DLD1 (cell line): Measurements from ENCODE around the gene PRKD2.
"Not testable (repeated sequence)": the region's sequence is repeated elsewhere in the genome, so short reads cannot be mapped to it uniquely, and the experiment has no call there.

Source experiments
- in situ Hi-C: cut with HindIII; loops from 2 replicates; pipeline ENCODE4 v1.10.0; 2017; ENCODE audit warnings: low sequenced_read_pairs

Gene PRKD2

GRCh38 chr19:46639358-46640182 is 77.3 kb downstream of the PRKD2 start:
- in situ Hi-C loops, result no loop called here

GRCh38 chr19:46637224-46637623 is 79.7 kb downstream of the PRKD2 start:
- in situ Hi-C loops, result no loop called here

GRCh38 chr19:46635920-46636761 is 80.8 kb downstream of the PRKD2 start, which contains the start of gene GNG8:
TSS of gene GNG8 (minus strand) at chr19:46636202. CDS start at chr19:46634682, 1,520 bp downstream.
- in situ Hi-C loops, result no loop called here

DNA sequence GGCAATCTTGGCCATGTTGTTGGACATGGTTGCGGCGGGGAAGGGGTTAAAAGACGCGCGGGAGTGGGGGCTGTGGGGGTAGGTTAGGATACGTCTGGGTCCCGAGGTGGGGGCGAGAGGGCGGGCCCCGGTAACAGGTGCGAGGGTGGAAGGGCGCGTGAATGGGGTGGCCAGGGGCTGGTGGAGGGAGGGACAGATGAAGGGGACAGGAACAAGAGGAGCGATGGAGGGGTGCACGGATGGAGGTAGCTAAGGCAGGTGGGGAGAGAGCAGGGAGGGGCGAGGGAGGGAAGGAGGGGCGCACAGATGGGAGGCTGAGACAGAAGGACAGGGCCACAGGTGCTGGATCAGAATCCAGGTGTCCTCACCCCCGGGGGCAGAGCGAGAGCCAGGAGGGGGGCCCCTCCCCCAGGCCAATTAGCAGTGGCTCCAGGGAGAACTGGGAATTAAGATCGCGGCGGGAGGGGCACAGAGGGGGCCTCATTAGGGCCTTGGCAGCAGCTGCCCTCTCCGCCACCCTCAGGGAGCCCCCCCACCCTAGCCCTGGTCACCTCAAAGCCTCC is 82.2 kb downstream of the PRKD2 start:
- in situ Hi-C loops, result no loop called here

GRCh38 chr19:46634045-46634655 is 82.8 kb downstream of the PRKD2 start:
- in situ Hi-C loops, result no loop called here

GRCh38 chr19:46633130-46633529 is 83.8 kb downstream of the PRKD2 start:
- in situ Hi-C loops, result no loop called here

DNA sequence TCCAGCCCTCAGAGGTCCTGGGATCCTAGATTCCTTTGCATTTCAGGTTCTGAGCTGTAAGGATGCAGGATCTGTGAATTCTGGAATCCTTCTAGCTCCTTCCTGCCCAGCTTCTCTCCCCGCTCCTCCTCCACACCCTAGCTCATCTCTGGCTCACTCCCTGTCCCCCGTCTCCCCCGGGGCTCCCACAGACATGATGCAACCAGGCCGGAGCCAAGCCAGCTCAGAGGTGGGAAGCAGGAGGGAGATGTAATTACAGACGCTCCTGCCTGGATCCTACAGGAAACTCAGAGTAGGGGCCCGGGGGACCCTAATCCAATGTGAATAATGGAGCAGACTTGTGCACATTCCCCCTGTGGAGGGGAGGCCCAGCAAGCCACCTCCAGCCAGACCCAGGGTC is 85.4 kb downstream of the PRKD2 start:
- in situ Hi-C loops, result no loop called here

- in situ Hi-C loops, result no loop called here
Measured at GRCh38 chr19:46630586-46631205, 86.2 kb downstream of the PRKD2 start.

- in situ Hi-C loops, result no loop called here
Measured at GRCh38 chr19:46629546-46630025, 87.3 kb downstream of the PRKD2 start.

DNA sequence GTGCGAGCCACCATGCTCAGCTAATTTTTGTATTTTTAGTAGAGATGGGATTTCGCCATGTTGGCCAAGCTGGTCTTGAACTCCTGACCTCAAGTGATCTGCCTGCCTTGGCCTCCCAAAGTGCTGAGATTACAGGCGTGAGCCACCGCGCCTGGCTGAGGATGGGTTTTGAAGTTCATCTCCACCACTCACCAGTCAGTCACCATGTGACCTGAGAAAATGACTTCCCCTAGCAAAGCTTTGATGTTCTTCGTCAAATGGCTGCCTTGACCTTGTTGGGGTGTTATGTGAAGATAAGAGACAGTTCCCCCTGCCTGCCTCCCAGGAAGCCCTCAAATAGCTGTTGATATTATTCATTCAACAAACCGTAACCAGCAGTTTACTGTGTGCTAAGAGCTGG is 87.9 kb downstream of the PRKD2 start:
- in situ Hi-C loops, result not testable (repeated sequence)

DNA sequence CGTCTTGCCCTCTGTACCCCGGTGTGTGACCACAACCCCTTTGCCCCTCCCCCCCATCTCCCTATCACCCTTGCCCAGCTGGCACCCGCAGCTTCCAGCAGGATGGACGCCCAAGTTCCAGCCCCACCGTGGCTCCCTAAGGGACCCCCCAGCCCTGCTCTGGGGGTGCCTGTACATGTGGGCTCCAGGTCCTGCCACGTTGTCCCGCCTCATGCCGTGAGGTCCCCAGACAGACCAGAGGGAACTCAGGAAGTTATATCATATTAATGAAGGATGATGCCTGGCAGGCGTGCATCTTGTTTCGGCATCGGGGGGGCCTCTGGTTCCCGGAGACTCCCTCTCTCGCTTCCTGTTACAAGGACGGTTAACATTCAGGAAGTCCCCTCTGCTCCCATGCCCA is 90.5 kb downstream of the PRKD2 start:
- in situ Hi-C loops, result no loop called here

- in situ Hi-C loops, result no loop called here
Measured at GRCh38 chr19:46625731-46626130, 91.2 kb downstream of the PRKD2 start.

- in situ Hi-C loops, result no loop called here
Measured at GRCh38 chr19:46624958-46625661, 91.8 kb downstream of the PRKD2 start, which contains the start of gene PTGIR. TSS of gene PTGIR (minus strand) at chr19:46625089. CDS start at chr19:46624225, 864 bp downstream.
